GM21619 (cell line): ENCODE data around the gene FAM241A.
"Not testable (repeated sequence)": the region's sequence is repeated elsewhere in the genome, so short reads cannot be mapped to it uniquely, and the experiment has no call there.

ENCODE experiments used
- ATAC-seq: cut with Tn5 transposase; IDR thresholded peaks from one replicate; pipeline ENCODE4 v1.9.1; 2021; ENCODE audit not compliant: unreplicated experiment

Gene FAM241A

GRCh38 chr4:112136551-112136950, 8.7 kb upstream of the FAM241A start:
- ATAC-seq = no peak

DNA sequence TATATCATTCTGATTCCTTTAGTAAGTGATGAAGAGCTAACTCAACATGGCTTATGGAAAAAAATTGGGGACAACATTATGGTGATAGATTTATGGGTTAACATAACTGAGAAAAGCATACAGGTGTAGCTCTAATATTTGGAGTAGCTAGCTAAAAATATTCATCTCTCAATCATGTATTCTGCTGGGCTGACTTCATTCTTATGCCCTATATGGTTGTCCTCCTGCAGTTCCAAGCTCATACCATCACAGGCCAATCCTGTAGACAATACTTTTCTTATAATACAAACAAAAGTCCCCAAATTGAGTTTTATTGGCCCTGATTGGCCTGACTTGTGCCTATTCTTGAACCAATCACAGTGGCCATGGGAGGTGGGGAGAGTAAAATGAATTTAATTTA, 6.7 kb upstream of the FAM241A start:
- no peak for ATAC-seq

DNA sequence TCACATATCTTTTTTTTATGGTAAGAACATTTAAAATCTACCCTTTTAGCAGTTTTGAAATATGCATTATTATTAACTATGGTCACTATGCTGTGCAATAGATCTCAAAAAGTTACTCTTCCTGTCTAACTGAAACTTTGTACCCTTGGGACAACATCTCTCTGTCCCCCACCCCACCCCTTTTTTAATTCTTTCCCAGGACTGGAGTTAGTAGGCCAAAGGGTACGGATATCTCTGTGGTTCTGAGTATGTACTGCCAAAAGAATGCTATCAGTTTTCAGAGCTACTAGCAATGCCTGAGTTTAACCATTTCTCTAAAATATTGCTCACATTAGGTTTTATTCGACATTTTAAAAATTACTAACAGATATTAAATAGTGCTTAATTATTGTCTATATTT, 4.7 kb upstream of the FAM241A start:
- no peak for ATAC-seq

- ATAC-seq = no peak
These were observed 3.7 kb upstream of the FAM241A start for GRCh38 chr4:112141366-112142138.

- no peak for ATAC-seq
These were observed 3.1 kb upstream of the FAM241A start for GRCh38 chr4:112142182-112142581.

GRCh38 chr4:112143781-112144180, 1.5 kb upstream of the FAM241A start:
- ATAC-seq = no peak

DNA sequence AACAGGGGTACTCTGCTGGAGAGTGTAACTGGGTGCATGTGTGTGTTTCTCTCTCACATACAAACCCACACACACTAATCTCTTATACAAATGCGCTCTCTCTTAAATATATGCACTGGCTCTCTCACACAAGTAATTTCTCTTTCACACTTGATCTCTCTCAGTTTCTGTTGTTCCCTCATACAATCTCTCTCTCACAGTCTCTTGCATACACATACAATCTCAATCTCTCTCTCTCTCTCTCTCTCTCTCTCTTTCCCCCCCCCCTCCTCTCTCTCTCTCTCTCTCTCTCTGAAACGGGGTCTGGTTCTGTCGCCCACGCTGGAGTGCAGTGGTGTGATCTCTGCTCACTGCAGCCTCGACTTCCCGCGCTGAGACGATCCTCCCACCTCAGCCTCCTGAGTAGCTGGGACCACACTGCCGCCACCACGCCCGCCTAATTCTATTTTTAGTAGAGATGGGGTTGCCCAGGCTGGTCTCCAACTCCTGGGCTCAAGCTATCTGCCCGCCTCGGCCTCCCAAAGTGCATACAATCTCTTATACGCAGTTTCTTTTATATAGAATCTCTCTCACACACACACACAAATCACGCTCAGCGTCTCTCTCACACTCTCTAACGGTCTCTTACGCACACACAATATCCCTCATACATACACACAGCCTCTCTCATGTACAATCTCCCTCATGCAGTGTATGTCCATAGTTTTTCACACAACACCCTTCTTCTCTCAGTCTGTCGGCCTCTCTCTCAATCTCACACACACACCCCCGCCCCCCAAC, 518 bp upstream of the FAM241A start:
- no peak for ATAC-seq

- peak; percentile 40 for ATAC-seq
These were observed 692 bp downstream of the FAM241A start for GRCh38 chr4:112145790-112146501.

DNA sequence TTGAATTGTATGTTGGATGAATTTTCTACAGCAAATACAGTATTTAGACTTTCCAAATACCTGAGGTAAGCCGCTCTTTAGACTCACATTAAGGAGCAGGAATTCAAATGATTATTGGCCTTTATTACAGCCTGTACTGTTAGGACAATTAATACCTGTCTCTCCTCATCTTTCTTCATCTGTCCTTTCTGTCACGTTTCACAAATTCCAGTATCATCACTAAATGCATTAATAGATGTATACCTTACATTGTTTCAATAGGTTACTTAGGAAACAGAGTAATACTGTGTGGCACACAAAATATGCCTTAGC, 1.2 kb downstream of the FAM241A start:
- ATAC-seq = no peak

GRCh38 chr4:112147697-112148096, 2.4 kb downstream of the FAM241A start:
- no peak for ATAC-seq

- ATAC-seq = no peak
These were observed 5.7 kb downstream of the FAM241A start for GRCh38 chr4:112150920-112151319.

DNA sequence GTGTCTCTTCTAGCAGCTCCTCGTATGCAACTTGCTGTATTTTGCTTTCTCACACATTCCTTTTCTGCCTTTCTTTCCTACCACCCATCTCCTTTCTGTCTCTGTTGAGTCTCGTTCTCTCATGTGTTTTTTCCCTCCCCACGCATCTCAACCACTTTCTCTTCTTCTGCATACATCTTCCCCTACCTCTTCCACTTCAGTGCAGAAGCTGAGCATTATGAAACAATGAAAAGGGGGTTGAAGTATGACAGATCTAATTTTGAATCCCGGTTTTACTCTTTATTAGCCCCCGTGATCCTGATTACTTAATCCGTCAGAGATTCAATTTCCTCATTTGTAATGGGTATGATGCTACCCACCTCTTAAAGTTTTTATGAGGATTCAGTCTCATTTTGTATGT, 7.3 kb downstream of the FAM241A start:
- no peak for ATAC-seq

- ATAC-seq = no peak
These were observed 8.0 kb downstream of the FAM241A start for GRCh38 chr4:112153211-112153791.

DNA sequence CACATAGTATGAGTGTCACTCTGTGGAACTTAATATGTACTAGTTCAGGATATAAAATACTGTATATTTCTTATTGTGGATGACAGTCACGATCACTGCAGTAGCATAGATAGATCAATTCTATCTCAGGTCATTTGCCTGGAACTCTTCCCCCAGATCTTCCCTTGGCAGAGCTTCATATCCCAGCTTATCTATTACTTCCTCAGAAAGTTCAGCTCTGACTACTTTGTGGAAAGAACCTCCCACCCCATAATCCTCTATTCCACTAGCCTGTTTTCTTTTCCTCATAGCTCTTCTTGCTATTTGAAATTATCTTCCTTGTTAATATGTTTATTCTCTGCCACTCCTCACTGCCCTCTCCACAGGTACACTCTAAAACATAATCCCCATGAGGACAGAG, 10.9 kb downstream of the FAM241A start:
- no peak for ATAC-seq

DNA sequence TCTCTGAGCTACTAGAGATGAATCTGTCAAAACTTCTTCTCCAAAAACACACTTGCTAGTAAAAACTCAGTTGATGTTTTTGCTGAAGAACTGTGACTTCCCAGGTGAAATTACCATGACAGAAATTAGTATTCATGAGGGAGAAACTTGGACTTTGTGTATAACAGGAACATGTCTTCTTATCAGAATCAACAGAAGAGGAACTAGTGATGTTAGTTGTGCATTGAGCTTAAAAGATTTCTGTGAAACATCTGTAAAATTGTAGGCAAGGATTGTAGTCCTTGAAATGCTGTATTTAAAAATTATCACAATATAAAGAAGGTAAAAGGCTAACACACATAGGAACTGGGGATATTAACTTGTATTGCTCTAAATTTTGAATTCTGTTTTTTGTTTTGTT, 11.3 kb downstream of the FAM241A start:
- no peak for ATAC-seq

- ATAC-seq = not testable (repeated sequence)
These were observed 18.5 kb downstream of the FAM241A start for GRCh38 chr4:112163706-112164105.

DNA sequence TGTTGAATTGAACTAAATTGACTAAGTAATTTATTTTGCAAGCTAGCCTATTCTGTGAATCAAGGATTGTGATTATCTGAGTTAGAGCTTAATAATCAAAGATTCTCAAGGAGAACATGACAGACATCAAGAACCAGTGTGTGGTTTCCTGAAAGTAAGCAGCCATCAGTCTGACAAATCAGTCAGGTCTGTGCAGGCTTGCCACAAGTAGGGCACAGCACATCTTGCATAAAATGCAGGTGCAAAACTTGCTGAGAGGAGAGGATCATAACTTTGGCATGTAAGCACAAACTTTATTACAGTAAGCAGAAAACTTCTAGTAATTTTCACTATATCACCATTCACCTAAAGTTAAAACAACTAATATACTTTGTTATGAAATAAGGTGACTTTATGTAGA, 22.5 kb downstream of the FAM241A start:
- ATAC-seq = no peak

DNA sequence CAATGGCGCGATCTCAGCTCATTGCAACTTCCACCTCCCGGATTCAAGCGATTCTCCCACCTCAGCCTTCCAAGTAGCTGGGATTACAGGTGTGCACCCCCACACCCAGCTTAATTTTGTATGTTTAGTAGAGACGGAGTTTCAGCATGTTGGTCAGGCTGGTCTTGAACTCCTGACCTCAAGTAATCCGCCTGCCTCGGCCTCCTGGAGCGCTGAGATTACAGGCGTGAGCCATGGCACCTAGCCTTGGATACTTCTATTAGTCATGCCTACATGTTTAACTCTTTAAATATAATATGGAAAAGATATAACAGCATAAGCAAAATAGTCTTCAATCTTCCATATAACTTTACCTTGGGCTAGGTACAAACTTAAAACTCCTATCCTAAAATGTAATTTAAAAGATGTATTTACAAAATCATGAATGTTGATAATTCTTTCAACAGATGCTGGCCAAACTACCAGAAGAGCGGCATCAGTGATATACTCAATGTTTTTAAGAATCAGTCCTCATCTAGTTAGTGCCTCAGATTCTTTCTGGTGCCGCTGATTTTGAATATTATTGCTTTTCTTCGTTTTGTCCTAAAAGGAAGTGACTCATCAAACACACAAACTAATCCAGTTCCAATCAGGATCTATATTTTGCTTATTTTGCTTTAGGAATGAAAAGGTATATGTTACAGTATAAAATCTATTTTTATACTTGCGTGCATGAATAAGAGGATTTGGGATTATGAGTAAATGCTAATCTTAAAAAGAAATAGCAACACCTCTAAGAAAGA, 23.7 kb downstream of the FAM241A start:
- ATAC-seq = no peak

DNA sequence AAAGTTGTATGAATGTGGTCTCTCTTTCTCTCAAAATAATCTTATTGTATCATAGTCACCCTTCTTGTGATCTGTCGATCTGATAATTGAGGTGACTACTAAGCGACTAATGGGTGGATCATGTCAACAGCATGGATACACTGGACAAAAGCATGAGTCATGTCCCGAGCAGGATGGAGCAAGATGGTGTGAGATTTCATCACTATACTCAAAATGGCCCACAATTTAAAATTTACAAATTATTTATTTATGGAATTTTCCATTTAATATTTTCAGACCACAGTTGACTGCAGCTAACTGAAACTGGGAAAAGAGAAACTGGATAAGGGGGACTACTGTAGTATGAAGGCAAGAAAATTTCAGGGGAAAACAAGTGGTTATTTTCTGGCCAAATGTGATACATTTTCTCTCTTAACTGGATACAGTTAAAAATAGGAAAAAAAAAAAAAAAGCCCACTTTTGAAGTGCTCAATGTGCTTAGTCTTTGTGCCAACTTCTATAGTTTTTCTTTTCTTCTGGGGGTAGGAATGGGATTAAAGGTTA, 25.3 kb downstream of the FAM241A start:
- ATAC-seq = no peak

DNA sequence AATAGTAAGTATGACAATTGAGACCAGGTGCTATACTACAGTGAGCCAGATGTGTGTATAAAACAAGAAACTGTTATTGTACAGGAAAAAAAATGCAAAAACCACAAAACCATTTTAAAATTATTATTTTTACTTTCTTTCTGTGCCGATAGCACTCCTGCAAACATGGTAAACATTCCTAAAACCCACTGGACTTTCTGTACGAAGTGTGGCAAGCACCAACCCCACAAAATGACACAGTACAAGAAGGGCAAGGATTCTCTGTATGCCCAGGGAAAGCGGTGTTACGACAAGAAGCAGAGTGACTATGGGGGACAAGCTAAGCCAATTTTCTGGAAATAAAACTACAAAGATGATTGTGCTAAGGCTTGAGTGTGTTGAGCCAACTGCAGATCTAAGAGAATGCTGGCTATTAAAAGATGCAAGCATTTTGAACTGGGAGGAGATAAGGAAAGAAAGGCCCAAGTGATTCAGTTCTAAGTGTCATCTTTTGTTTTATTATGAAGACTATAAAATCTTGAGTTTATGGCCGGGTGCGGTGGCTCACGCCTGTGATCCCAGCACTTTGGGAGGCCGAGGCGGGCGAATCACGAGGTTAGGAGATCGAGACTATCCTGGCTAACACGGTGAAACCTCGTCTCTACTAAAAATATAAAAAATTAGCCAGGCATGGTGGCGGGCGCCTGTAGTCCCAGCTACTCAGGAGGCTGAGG, 26.0 kb downstream of the FAM241A start:
- ATAC-seq = not testable (repeated sequence)
